ENCODE data around the gene PIK3AP1.

- TF ChIP-seq EZH2 (IDR thresholded peaks at IDR 0.05; ENCODE audit: low read depth, low read length, severe bottlenecking) (no peak), SP2 (IDR thresholded peaks at IDR 0.05; ENCODE audit: low read length) (no peak), BACH1 (IDR thresholded peaks at IDR 0.05; ENCODE audit: low read length) (no peak), YY1 (IDR thresholded peaks at IDR 0.05; ENCODE audit: low read depth, low read length) (no peak), CTCF (IDR thresholded peaks at IDR 0.05; ENCODE audit: control extremely low read depth in 1 of 3, insufficient read depth in 1 of 3, low read depth in 1 of 3, low read length in 3 of 3) (no peak), SP1 (IDR thresholded peaks at IDR 0.05; ENCODE audit: low read depth, low read length) (no peak), EP300 (IDR thresholded peaks at IDR 0.05; ENCODE audit: borderline replicate concordance in 1 of 2, low read depth in 2 of 2, low read length in 2 of 2) (no peak), GABPA (IDR thresholded peaks at IDR 0.05; ENCODE audit: borderline replicate concordance, insufficient read depth, low read length) (no peak), TEAD4 (IDR thresholded peaks at IDR 0.05; ENCODE audit: low read depth, low read length) (no peak), RNF2 (IDR thresholded peaks at IDR 0.05; ENCODE audit: borderline replicate concordance, low read depth, low read length, missing control alignments, poor library complexity, severe bottlenecking) (no peak), SIRT6 (IDR thresholded peaks at IDR 0.05; ENCODE audit: low read length) (no peak), NRF1 (IDR thresholded peaks at IDR 0.05; ENCODE audit: low read depth, low read length) (no peak)
- TF ChIP-seq, protein P1, sequence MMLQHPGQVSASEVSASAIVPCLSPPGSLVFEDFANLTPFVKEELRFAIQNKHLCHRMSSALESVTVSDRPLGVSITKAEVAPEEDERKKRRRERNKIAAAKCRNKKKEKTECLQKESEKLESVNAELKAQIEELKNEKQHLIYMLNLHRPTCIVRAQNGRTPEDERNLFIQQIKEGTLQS (IDR thresholded peaks at IDR 0.05; ENCODE audit: insufficient read depth, low read depth, low read length): no peak
Observed at GRCh38 chr10:96752375-96752774, 32.1 kb upstream of the PIK3AP1 start.

Measured in H1 (cell line).